Fibroblast of pulmonary artery (primary cell): Measurements from ENCODE around the gene PNMA8A.

Experiments used
- DNase-seq: peaks from one replicate; pipeline ENCODE4 v3.0.0-alpha.2; 2010; ENCODE audit warnings: low read depth
- H3K4me3 ChIP-seq: replicated peaks from 2 replicates; pipeline ENCODE4 v1.5.1; 2011; ENCODE audit warnings: low read depth, mild to moderate bottlenecking, control low read depth, low read length, moderate library complexity
- TF ChIP-seq, protein P1 (sequence below): IDR thresholded peaks from 2 replicates; pipeline ENCODE4 v1.5.1; 2011; ENCODE audit warnings: mild to moderate bottlenecking, control low read depth, low read length, inconsistent platforms; ENCODE audit errors: missing control alignments

The PNMA8A gene

DNA sequence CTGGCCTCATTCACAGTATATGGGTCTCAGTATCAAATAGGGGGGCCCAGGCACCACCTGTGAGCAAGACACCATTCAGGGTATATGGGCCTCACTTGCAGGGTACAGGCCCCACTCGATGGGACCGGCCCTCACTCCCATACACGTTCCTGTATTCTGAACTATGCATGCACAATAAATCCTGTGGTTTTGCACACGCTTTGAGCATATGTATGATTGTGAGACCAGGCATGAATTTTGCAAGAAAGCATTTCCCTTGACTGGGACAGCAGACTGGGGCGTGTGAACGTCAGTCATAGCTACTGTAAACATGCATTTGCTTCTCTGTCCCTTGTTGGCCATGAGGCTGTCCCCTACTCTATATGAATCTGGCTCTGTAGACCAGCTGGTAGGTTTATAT, 24.9 kb upstream of the PNMA8A start:
- TF ChIP-seq, protein P1, sequence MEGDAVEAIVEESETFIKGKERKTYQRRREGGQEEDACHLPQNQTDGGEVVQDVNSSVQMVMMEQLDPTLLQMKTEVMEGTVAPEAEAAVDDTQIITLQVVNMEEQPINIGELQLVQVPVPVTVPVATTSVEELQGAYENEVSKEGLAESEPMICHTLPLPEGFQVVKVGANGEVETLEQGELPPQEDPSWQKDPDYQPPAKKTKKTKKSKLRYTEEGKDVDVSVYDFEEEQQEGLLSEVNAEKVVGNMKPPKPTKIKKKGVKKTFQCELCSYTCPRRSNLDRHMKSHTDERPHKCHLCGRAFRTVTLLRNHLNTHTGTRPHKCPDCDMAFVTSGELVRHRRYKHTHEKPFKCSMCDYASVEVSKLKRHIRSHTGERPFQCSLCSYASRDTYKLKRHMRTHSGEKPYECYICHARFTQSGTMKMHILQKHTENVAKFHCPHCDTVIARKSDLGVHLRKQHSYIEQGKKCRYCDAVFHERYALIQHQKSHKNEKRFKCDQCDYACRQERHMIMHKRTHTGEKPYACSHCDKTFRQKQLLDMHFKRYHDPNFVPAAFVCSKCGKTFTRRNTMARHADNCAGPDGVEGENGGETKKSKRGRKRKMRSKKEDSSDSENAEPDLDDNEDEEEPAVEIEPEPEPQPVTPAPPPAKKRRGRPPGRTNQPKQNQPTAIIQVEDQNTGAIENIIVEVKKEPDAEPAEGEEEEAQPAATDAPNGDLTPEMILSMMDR = no peak
- DNase-seq = no peak
- H3K4me3 ChIP-seq = no peak overlapping the region

DNA sequence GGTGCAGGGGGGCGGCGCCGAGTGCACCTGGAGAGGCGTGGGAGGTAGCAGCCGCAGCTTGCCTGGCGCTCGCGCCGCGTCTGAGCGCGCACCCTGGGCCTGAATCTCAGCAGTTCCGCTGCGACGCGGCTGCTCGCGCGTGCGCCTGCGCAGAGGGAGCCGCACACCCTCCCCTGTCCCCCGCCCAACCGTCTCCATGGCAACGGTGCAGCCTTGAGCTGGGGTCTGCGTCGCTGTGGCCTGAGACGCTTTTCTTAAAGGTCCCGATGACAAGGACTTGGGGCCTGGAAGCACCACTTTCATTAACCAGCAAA, 24.4 kb upstream of the PNMA8A start, which contains the start of gene PNMA8B:
Gene PNMA8B (minus strand): TSS at position 82 of the 314 bp plus-strand sequence. CDS start 402 bp downstream, outside the sequence.
- TF ChIP-seq, protein P1 = no peak
- peak within 1 kb of the TSS; percentile 41 for H3K4me3 ChIP-seq
- peak; percentile 52 for DNase-seq

DNA sequence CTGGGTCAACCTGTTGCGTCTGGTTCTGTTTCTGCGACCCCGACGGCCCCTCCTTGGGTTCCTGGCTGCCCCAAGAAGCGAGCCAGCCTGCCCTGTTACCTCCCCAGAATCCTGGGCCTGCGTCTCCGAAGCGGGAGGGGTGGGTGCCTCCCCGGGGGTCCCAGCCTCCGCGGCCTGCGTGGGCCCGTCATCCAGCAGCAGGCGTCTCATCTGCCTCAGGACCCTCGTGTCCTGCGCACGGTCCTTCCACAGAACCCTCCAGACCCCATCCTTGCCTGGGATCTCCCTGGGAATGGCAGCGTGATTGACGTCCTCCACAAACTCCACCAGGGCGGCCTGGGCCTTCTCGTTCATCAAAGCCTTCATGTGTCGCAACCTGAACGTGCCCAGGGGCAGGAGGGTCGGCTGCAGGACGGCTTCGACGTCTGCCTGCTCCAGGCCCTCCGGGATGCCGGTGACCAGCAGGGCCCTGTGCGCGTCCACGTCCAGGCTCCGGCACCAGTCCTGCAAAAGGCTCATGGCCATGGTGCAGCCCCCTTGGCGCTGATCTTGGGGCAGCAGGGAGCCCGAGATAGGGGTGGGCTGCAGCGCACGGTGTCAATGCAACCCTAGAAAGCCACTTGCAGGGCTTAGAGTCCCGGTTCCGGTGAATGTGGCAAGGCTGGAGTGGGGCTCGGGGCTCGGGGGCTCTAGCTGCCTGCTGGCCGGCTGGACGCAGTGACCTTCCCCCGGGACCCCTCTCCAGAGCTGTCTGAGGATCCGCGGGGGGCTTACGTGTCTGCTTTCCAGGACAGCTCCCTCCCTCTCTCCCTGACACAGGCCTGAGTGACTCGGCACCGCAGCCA, 23.8 kb upstream of the PNMA8A start:
- TF ChIP-seq, protein P1 = no peak
- DNase-seq = no peak
- peak overlapping the region; percentile 41 for H3K4me3 ChIP-seq

- no peak for DNase-seq
- H3K4me3 ChIP-seq = no peak overlapping the region
- TF ChIP-seq, protein P1 = no peak
Measured at GRCh38 chr19:46494146-46494940, 23.0 kb upstream of the PNMA8A start.

- H3K4me3 ChIP-seq = no peak overlapping the region
- no peak for DNase-seq
- TF ChIP-seq, protein P1 = no peak
Measured at GRCh38 chr19:46493236-46494145, 22.1 kb upstream of the PNMA8A start.

- no peak for DNase-seq
- H3K4me3 ChIP-seq = no peak overlapping the region
- TF ChIP-seq, protein P1 = no peak
Measured at GRCh38 chr19:46492841-46493235, 21.5 kb upstream of the PNMA8A start.
